Fibroblast of pulmonary artery (primary cell): ENCODE results near the gene ATP8B1.

ENCODE experiments used
- DNase-seq: peaks from one replicate; pipeline ENCODE4 v3.0.0-alpha.2; 2010; ENCODE audit warnings: low read depth
- H3K4me3 ChIP-seq: replicated peaks from 2 replicates; pipeline ENCODE4 v1.5.1; 2011; ENCODE audit warnings: low read depth, mild to moderate bottlenecking, control low read depth, low read length, moderate library complexity
- CTCF ChIP-seq: IDR thresholded peaks from 2 replicates; pipeline ENCODE4 v1.5.1; 2011; ENCODE audit warnings: mild to moderate bottlenecking, control low read depth, low read length, inconsistent platforms; ENCODE audit errors: missing control alignments

ATP8B1 gene

GRCh38 chr18:57767259-57768050 is 35.7 kb downstream of the ATP8B1 start:
- H3K4me3 ChIP-seq = no peak overlapping the region
- no peak for TF ChIP-seq CTCF
- no peak for DNase-seq

GRCh38 chr18:57764995-57765394 is 38.1 kb downstream of the ATP8B1 start:
- no peak for TF ChIP-seq CTCF
- no peak overlapping the region for H3K4me3 ChIP-seq
- DNase-seq = no peak

GRCh38 chr18:57764087-57764486 is 39.0 kb downstream of the ATP8B1 start:
- no peak for TF ChIP-seq CTCF
- no peak for DNase-seq
- no peak overlapping the region for H3K4me3 ChIP-seq

GRCh38 chr18:57762686-57763085 is 40.4 kb downstream of the ATP8B1 start:
- TF ChIP-seq CTCF = no peak
- no peak for DNase-seq
- H3K4me3 ChIP-seq = no peak overlapping the region

GRCh38 chr18:57759650-57760049 is 43.5 kb downstream of the ATP8B1 start:
- no peak for TF ChIP-seq CTCF
- peak; percentile 36 for DNase-seq
- no peak overlapping the region for H3K4me3 ChIP-seq

GRCh38 chr18:57755473-57756067 is 47.5 kb downstream of the ATP8B1 start:
- no peak for TF ChIP-seq CTCF
- H3K4me3 ChIP-seq = no peak overlapping the region
- DNase-seq = no peak
